Measurements from ENCODE around the gene CTXND2. TPM values are rescaled to one million over a fixed set of nuclear protein-coding genes. Genes with fewer than 3 reads are reported as not detected.
A peak's percentile ranks its signal among the peaks of the same experiment; 100 is the strongest.

CTXND2 gene
- total RNA-seq, 1 experiment from 2014 or later = not detected

DNA sequence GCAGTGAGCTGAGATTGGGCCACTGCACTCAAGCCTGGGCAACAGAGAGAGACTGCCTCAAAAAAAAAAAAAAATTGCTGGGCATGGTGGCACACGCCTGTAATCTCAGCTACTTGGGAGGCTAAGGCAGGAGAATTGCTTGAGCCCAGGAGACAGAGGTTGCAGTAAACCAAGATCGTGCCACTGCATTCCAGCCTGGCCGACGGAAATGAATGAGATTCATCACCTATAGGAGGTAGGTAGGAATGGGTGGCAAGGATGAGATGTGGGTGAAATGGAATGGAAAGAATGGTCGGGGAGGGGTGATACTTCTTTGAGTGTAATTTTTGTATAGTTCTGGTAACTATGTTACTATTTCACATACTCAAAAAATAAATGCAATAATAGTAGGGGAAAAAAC lies 15.4 kb downstream of the CTXND2 start:
- peaks cover 10% of the 10 kb centered on the region for H3K4me1 Mint-ChIP-seq (ENCODE audit: low read depth, unreplicated experiment)
- no peak overlapping the region for H3K4me3 Mint-ChIP-seq (ENCODE audit: low read depth, unreplicated experiment)
- H3K36me3 Mint-ChIP-seq (ENCODE audit: insufficient read depth, unreplicated experiment) = no peaks in the 10 kb centered on the region
- DNase-seq = no peak
- peaks cover 3% of the 10 kb centered on the region for H3K27me3 Mint-ChIP-seq (ENCODE audit: unreplicated experiment)
- no peak overlapping the region for H3K27ac Mint-ChIP-seq (ENCODE audit: unreplicated experiment)
- CTCF ChIA-PET = no interaction called here
- BruUV-seq (replicated peaks) = no TSS peak
- H3K9me3 Mint-ChIP-seq (ENCODE audit: low read depth, unreplicated experiment) = no peaks in the 10 kb centered on the region
- intact Hi-C loops (cut with micrococcal nuclease; ENCODE audit: unreplicated experiment) = no loop called here
- TF ChIP-seq, protein P1, sequence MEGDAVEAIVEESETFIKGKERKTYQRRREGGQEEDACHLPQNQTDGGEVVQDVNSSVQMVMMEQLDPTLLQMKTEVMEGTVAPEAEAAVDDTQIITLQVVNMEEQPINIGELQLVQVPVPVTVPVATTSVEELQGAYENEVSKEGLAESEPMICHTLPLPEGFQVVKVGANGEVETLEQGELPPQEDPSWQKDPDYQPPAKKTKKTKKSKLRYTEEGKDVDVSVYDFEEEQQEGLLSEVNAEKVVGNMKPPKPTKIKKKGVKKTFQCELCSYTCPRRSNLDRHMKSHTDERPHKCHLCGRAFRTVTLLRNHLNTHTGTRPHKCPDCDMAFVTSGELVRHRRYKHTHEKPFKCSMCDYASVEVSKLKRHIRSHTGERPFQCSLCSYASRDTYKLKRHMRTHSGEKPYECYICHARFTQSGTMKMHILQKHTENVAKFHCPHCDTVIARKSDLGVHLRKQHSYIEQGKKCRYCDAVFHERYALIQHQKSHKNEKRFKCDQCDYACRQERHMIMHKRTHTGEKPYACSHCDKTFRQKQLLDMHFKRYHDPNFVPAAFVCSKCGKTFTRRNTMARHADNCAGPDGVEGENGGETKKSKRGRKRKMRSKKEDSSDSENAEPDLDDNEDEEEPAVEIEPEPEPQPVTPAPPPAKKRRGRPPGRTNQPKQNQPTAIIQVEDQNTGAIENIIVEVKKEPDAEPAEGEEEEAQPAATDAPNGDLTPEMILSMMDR (IDR thresholded peaks at IDR 0.05; ENCODE audit: unreplicated experiment) = no peak

DNA sequence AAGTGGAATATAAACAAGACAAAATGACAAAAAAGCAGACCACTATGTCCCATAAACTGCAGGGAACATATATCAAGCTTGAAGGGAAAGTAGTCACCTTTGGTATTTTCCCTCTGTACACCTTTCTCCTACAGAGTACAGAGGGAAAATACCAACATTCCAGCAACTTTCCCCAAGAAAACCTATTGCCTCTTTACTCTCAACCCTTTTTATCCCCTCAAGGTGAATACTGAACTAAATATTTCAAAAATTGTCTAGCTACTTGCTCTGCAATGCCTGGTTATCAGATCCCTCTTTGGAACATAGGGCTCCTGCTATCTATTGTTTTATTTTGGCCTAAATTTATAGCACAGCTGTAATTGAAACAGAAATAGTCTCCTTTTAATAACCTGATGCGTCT lies 15.8 kb downstream of the CTXND2 start:
- no peaks in the 10 kb centered on the region for H3K9me3 Mint-ChIP-seq (ENCODE audit: low read depth, unreplicated experiment)
- peaks cover 10% of the 10 kb centered on the region for H3K4me1 Mint-ChIP-seq (ENCODE audit: low read depth, unreplicated experiment)
- no peaks in the 10 kb centered on the region for H3K27me3 Mint-ChIP-seq (ENCODE audit: unreplicated experiment)
- H3K27ac Mint-ChIP-seq (ENCODE audit: unreplicated experiment) = no peak overlapping the region
- CTCF ChIA-PET = no interaction called here
- H3K36me3 Mint-ChIP-seq (ENCODE audit: insufficient read depth, unreplicated experiment) = no peaks in the 10 kb centered on the region
- H3K4me3 Mint-ChIP-seq (ENCODE audit: low read depth, unreplicated experiment) = no peak overlapping the region
- BruUV-seq (replicated peaks) = no TSS peak
- TF ChIP-seq, protein P1 (IDR thresholded peaks at IDR 0.05; ENCODE audit: unreplicated experiment) = no peak
- intact Hi-C loops (cut with micrococcal nuclease; ENCODE audit: unreplicated experiment) = no loop called here
- no peak for DNase-seq

DNA sequence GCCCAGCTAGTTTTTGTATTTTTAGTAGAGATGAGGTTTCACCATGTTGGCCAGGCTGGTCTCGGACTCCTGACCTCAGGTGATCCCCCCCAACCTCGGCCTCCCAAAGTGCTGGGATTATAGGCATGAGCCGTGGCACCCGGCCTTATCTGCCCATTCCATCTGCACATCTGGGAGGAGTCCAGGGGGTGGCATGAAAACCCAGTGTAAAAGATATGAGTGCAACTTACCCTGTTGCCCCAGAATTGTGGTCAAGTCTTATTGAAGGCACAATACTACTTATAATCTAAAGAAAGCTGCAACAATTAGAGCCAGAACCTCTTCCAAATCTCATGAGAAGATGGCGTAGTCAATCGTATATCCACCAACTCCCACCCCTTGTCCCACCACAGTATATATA lies 18.4 kb downstream of the CTXND2 start:
- Mint-ChIP-seq H3K4me1 (ENCODE audit: low read depth, unreplicated experiment) (peaks cover 10% of the 10 kb centered on the region), H3K4me3 (ENCODE audit: low read depth, unreplicated experiment) (no peak overlapping the region), H3K27ac (ENCODE audit: unreplicated experiment) (no peak overlapping the region), H3K36me3 (ENCODE audit: insufficient read depth, unreplicated experiment) (no peaks in the 10 kb centered on the region), H3K27me3 (ENCODE audit: unreplicated experiment) (no peaks in the 10 kb centered on the region), H3K9me3 (ENCODE audit: low read depth, unreplicated experiment) (peaks cover 4% of the 10 kb centered on the region)
- no peak for DNase-seq
- BruUV-seq (replicated peaks) = no TSS peak
- TF ChIP-seq, protein P1 (IDR thresholded peaks at IDR 0.05; ENCODE audit: unreplicated experiment) = no peak
- intact Hi-C loops (cut with micrococcal nuclease; ENCODE audit: unreplicated experiment) = no loop called here
- CTCF ChIA-PET = no interaction called here

DNA sequence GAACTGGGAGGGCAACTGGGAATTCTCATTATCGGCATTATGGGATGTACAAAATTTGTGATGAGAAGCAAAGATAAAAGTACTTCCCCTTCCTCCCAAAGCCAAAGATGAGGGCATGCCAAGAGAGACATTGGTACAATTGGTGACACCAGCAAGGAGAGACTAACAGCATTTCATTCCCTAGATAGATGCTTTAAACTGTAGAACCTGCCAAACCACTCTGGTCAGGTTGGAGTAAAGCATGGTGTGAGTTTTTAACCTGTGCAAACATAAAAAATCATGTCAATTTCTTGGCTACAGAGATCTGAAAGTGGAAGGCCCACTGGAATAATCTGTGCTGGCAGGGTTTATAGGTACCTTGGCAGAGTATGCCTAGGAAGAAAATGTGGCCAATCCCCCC lies 19.4 kb downstream of the CTXND2 start:
- CTCF ChIA-PET = no interaction called here
- intact Hi-C loops (cut with micrococcal nuclease; ENCODE audit: unreplicated experiment) = no loop called here
- Mint-ChIP-seq H3K4me3 (ENCODE audit: low read depth, unreplicated experiment) (no peak overlapping the region), H3K4me1 (ENCODE audit: low read depth, unreplicated experiment) (peaks cover 10% of the 10 kb centered on the region), H3K27me3 (ENCODE audit: unreplicated experiment) (no peaks in the 10 kb centered on the region), H3K36me3 (ENCODE audit: insufficient read depth, unreplicated experiment) (no peaks in the 10 kb centered on the region), H3K27ac (ENCODE audit: unreplicated experiment) (no peak overlapping the region), H3K9me3 (ENCODE audit: low read depth, unreplicated experiment) (peaks cover 4% of the 10 kb centered on the region)
- DNase-seq = peak; percentile 14
- TF ChIP-seq, protein P1 (IDR thresholded peaks at IDR 0.05; ENCODE audit: unreplicated experiment) = no peak
- no TSS peak for BruUV-seq (replicated peaks)

Measured in Calu3 (cell line).